Raji (cell line): ENCODE measurements around the gene PLD1.

ENCODE experiments used
- POLR2A ChIP-seq: IDR thresholded peaks from 2 replicates; pipeline ENCODE4 v1.6.1; 2011; ENCODE audit warnings: low read depth, low read length, control low read depth; ENCODE audit not compliant: insufficient read depth

PLD1 gene

GRCh38 chr3:171792531-171792930 lies 17.8 kb downstream of the PLD1 start:
- TF ChIP-seq POLR2A = no peak

DNA sequence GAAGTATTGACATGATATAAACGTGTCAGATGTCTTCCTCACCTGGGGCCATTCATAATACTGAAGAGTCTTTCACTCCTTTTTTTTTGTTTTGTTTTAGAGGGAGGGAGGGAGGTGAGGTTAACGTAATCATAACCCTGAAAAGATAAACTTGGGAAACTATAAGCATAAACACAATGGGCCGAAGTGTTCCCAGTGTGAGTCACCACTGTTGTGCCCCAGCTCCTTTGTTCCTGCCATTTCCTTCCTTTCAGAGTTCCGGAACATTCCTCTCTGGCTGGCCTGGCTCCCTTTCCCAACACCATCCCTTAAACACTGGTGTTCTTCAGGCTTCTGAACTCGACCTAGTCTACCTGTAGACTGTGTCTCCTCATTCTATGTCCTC lies 18.6 kb downstream of the PLD1 start:
- TF ChIP-seq POLR2A = no peak

- TF ChIP-seq POLR2A = no peak
These were observed 19.2 kb downstream of the PLD1 start for GRCh38 chr3:171790898-171791691.

- TF ChIP-seq POLR2A = no peak
These were observed 19.7 kb downstream of the PLD1 start for GRCh38 chr3:171790574-171790897.

GRCh38 chr3:171789759-171790505 lies 20.4 kb downstream of the PLD1 start:
- TF ChIP-seq POLR2A = no peak

DNA sequence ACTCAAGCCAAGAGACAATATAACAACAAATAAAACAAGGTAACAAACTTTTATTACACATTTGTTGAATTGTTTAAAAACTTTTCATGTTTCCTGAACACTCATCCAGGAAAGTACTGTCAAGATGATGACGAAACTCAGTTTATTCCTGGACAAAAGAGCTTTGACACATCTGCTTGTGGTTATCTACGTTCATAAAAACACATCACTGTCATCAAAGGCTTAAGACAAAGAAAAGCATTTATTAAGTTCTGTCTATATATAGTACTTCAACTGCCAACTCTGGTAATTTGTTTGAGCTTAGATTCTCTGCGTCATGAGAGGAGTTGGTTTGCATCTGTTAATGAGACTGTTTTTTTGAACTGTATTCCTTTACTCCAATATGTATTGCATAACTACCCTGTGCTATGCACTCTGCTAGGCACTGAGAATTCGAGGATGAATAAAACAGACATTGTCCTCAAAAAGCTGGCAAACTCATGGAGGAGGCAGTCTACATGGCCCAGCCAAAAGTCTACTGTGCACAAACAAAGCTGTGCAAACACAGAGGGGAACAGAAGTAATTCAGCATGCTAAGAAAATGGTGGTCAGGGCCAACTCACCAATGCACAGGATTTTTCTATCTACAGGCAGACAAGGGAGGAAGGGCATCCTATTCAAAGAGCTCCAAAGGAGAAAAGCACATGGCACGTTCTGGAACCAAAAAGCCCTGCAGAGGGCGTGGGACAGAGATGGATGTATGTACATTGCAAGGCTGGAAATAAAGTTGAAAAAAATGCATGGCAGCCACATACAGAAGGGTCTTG lies 21.5 kb downstream of the PLD1 start:
- TF ChIP-seq POLR2A = no peak

DNA sequence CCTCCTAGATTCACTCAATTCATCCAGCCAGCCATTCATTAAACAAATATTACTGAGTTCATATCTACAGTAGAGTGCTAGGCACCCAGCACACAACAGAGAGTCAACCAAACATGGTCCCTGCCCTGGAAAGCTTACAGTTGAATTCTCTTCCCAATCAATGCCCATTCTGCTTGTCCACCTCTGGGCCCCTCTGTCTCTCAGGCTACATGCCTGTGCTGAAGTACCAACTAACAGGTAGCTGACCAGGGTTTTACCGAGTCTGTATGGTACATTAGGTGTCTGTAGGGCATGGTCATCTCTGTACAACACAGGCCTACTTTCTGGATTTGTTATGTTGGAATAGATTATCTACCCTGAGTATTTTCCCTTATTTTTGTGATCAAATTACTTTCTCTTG lies 23.3 kb downstream of the PLD1 start:
- no peak for TF ChIP-seq POLR2A

DNA sequence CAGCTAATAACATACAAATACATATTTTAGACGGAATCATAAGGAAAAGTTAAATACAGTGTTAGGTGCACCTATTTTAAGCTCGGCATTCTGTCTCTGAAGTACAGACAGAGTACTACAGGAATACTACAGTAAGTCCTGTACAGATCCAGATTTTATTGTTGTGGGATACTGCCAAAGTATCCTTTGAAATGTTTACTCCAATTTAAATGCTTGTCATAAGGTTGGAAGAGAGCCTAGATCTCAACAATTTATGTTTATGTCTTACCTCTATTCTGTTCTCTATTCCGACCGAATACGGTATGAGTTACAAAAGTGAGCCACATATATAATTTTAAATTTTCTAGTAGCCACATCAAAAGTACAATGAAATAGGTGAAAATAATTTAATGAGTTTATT lies 25.3 kb downstream of the PLD1 start:
- no peak for TF ChIP-seq POLR2A

DNA sequence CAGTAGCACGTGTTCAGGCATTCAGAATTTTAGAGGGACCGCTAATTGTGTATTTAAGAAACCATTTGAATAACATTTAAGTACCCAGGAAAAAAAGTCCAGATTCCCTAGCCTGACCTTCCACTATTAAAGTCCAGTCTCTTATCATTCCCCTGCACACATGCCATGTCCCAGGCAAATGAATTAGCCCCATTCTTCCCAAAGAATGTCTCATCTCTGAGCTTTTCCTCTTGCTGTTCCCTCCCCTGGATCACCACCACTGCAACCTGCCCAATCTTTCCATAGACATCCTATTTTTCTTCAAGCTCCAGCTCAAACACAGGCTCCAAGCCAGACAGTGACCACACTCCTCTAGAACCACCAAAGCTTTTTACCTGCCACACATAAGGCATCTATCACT lies 25.9 kb downstream of the PLD1 start:
- TF ChIP-seq POLR2A = no peak

DNA sequence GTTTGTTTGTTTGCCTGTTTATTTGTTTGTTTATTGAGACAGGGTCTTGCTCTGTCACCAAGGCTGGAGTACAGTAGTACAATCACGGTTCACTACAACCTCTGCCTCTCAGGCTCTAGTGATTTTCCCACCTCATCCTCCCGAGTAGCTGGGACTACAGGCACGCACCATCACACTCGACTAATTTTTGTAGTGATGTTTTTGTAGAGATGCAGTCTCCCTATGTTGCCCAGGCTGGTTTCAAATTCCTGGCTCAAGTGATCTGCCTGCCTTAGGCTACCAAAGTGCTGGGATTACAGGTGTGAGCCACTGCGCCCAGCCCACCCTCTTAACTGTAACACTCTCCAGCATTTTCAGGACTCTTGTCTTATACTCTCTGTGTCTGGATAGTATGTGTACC lies 26.7 kb downstream of the PLD1 start:
- TF ChIP-seq POLR2A = no peak

- TF ChIP-seq POLR2A = no peak
These were observed 27.2 kb downstream of the PLD1 start for GRCh38 chr3:171783086-171783485.

DNA sequence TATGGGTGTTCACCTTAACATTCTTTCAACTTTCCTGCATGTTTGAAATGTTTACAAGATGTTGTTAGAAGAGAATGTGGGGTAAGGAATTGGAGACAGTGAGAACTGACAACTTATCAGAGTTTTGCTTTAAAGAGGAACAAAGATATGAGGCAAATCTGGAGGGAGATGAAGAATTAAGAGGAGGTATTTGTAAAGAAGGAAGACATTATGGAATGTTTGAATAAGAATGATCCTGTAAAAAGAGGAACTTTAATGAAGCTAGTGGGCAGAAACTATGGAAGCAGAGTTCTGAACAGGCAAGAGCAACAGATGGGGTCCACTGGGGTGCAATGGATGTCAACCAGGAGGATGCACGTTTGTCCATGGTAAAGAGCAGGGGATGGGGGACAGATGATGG lies 27.7 kb downstream of the PLD1 start:
- no peak for TF ChIP-seq POLR2A

- TF ChIP-seq POLR2A = no peak
These were observed 28.6 kb downstream of the PLD1 start for GRCh38 chr3:171781711-171782127.

DNA sequence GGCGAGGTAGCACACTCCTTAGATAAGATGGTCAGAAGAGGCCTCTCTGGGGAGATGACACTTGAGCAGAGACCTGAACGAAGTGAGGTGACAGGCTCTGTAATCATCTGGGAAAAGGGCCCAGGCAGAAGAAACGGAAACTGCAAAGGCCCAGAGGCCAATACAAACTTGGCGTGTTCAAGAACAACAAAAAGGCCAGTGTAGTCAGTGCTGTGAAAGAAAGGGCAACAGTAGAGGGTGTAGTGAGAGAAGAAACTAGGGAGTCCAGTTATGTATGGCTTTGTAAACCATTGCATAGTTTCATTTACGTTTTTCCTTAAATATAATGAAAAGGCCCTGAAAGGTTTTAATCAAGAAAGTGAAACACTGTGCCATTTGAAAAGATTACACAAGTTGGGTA lies 31.8 kb downstream of the PLD1 start:
- no peak for TF ChIP-seq POLR2A

- TF ChIP-seq POLR2A = no peak
These were observed 32.7 kb downstream of the PLD1 start for GRCh38 chr3:171777596-171777995.
